Measurements from ENCODE around the gene USP37.

DNA sequence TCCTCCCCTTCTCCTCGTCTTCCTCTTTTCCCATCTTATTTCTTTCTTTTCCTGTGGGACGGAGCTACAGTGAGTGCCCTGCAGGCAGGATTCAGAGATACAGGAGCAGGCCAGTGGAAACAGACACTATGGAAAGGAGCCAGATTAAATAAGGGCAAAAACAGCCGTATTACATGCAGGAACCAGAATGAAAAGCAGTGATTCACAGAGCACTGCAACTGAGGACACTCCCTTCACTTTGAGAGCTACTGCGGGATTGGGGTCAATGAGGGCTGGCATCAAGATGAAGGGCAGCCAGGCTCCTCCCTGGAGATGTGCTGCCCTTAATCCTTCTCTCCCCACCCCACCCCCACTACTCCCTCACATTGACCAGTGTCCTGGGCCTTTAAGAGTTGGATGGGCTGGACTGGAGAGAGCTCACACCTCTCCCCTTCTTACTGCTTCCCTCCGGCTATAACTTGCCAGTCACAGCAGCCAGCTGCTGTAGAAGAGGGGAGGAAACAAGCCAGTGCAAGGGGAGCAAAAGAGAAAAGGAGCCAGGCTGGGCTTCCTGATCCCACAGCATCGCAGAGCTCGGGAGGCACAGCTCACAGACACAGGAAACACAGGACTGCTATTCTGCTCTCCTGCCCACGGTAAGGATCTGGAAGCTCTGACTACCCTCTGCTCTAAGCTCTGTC lies 39.4 kb upstream of the USP37 start, which contains the start of gene PLCD4:
- no peak for TF ChIP-seq POU6F1 (CRISPR knock-in tag; IDR thresholded peaks at IDR 0.05; ENCODE audit: borderline replicate concordance, low read depth)
- no peak for TF ChIP-seq PPARA (CRISPR knock-in tag; IDR thresholded peaks at IDR 0.05; ENCODE audit: borderline replicate concordance)
- no peak for TF ChIP-seq ZFP30 (CRISPR knock-in tag; IDR thresholded peaks at IDR 0.05)
- no peak for TF ChIP-seq SNAI2 (CRISPR knock-in tag; IDR thresholded peaks at IDR 0.05)
- TF ChIP-seq TOX (CRISPR knock-in tag; IDR thresholded peaks at IDR 0.05; ENCODE audit: borderline replicate concordance), result no peak
- no peak for TF ChIP-seq ZNF8 (CRISPR knock-in tag; IDR thresholded peaks at IDR 0.05)
- no peak for TF ChIP-seq GLIS3 (CRISPR knock-in tag; IDR thresholded peaks at IDR 0.05)
- TF ChIP-seq, protein P1, sequence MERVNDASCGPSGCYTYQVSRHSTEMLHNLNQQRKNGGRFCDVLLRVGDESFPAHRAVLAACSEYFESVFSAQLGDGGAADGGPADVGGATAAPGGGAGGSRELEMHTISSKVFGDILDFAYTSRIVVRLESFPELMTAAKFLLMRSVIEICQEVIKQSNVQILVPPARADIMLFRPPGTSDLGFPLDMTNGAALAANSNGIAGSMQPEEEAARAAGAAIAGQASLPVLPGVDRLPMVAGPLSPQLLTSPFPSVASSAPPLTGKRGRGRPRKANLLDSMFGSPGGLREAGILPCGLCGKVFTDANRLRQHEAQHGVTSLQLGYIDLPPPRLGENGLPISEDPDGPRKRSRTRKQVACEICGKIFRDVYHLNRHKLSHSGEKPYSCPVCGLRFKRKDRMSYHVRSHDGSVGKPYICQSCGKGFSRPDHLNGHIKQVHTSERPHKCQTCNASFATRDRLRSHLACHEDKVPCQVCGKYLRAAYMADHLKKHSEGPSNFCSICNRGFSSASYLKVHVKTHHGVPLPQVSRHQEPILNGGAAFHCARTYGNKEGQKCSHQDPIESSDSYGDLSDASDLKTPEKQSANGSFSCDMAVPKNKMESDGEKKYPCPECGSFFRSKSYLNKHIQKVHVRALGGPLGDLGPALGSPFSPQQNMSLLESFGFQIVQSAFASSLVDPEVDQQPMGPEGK (CRISPR knock-in tag; IDR thresholded peaks at IDR 0.05; ENCODE audit: borderline replicate concordance), result no peak
- no peak for TF ChIP-seq ZNF565 (CRISPR knock-in tag; conservative IDR thresholded peaks at IDR 0.05; ENCODE audit: low read depth)
- TF ChIP-seq, protein P2, sequence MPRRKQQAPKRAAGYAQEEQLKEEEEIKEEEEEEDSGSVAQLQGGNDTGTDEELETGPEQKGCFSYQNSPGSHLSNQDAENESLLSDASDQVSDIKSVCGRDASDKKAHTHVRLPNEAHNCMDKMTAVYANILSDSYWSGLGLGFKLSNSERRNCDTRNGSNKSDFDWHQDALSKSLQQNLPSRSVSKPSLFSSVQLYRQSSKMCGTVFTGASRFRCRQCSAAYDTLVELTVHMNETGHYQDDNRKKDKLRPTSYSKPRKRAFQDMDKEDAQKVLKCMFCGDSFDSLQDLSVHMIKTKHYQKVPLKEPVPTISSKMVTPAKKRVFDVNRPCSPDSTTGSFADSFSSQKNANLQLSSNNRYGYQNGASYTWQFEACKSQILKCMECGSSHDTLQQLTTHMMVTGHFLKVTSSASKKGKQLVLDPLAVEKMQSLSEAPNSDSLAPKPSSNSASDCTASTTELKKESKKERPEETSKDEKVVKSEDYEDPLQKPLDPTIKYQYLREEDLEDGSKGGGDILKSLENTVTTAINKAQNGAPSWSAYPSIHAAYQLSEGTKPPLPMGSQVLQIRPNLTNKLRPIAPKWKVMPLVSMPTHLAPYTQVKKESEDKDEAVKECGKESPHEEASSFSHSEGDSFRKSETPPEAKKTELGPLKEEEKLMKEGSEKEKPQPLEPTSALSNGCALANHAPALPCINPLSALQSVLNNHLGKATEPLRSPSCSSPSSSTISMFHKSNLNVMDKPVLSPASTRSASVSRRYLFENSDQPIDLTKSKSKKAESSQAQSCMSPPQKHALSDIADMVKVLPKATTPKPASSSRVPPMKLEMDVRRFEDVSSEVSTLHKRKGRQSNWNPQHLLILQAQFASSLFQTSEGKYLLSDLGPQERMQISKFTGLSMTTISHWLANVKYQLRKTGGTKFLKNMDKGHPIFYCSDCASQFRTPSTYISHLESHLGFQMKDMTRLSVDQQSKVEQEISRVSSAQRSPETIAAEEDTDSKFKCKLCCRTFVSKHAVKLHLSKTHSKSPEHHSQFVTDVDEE (CRISPR knock-in tag; IDR thresholded peaks at IDR 0.05), result no peak
- no peak for TF ChIP-seq RARB (CRISPR knock-in tag; IDR thresholded peaks at IDR 0.05)
- TF ChIP-seq ARNTL (CRISPR knock-in tag; IDR thresholded peaks at IDR 0.05; ENCODE audit: borderline replicate concordance, low read depth), result no peak
- no peak for TF ChIP-seq OSR1 (CRISPR knock-in tag; IDR thresholded peaks at IDR 0.05)
- no peak for TF ChIP-seq ZFP3 (CRISPR knock-in tag; IDR thresholded peaks at IDR 0.05)

Data from SK-N-SH treated with all-trans-retinoic acid at 6 μM for 48 hours (cell line).